GM19193 (cell line): ENCODE data around the gene BROX.

Experiments used
- POLR2A ChIP-seq: IDR thresholded peaks from 4 replicates; pipeline ENCODE4 v1.6.1; 2011; ENCODE audit not compliant: insufficient read depth, insufficient read length; ENCODE audit errors: extremely low read depth

Gene BROX

DNA sequence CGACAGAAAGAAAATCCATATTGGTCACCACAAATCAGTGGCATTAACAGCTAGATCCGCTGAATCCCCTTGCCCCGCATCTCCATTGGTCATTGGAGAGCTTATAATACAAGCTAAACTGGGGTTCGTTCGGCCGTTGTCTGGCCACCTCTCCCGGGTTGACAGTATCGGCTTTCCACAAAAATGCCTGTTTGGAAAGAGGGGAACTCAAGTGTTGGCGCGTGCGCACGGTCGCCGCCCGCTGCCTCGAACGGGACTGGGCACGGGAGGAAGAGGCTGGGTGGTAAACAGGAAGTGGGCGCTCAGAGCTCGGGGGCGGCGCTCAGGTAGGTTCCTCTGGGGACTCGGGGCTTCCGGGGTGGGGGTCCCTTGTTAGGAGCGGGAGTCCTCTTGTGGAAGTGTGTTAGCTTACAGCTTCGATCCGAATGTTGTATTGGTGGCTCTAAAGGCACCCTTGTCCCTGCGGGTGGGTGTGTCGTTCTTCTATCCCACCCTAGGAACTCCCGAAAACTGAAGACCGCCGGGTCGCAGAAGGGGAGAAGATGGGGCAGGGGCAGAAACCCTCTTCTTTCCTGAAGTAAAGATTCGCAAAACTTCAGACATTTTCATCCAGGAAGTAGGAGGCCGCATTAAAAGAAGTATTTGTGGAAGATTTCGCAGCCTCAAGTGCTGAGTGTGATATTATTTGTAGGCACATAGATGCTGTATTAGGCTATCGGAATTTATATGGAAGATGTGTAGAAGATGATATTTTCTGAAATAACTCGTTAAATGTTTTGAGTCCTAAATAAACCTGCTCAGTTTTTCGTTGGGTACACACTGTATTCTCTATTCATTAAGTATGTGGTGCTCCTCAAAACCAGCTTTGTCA, 962 bp downstream of the BROX start:
- peak; percentile 57 for TF ChIP-seq POLR2A

- no peak for TF ChIP-seq POLR2A
Measured at GRCh38 chr1:222716393-222716792, 4.0 kb downstream of the BROX start.

DNA sequence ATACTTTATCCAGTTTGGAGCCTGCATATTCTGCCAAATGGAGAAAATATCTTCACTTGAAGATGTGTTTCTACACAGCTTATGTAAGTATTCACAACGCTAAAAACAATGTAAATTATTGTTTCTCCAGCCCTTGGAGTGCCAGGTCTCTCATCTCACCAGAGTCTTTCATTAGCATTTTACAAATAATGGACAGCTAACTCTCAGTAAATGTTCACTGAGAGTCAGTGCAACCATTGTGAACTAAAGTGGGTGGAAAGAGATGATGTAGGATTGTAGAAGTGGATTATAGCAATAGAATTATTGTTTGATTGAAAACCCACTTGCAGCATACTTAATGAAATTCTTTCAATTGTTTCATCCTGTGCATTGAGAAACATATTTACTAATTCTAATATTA, 16.4 kb downstream of the BROX start:
- TF ChIP-seq POLR2A = no peak

GRCh38 chr1:222730866-222731265, 18.5 kb downstream of the BROX start:
- no peak for TF ChIP-seq POLR2A

DNA sequence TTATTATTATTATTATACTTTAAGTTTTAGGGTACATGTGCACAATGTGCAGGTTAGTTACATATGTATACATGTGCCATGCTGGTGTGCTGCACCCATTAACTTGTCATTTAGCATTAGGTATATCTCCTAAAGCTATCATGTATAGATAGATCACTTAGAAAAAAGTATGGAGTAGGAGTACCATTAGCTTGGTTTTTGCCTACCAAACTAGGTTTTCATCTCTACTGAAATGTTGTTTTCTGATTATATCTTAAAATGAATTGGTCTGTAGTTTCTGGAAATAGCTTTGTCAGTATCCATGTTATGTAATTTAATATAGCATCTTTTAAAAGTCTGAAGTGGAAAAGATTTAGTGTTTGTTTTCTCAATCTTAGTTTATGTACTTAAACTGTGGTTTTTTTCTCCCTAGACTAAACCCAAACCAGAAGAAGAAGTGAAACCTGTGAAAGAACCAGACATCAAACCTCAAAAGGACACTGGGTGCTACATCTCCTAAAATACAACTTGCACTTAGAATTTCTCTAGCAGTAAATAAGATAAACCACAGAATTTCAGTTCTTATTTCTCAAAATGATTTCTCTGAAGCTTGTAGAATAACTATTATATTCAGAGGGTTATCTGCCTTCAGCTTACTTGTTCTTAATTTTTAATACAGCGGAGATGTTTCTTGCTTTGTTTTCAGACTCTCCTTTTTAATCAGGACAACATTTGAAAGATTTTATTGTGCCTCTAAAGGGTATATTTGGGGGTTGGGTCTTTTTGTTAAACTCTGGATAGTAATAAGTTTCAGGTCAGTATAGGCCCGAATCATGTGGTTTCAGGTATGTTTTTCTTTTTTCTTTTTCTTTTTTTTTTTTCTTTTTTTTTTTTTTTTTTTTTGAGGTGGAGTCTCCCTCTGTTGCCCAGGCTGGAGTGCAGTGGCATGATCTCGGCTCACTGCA, 20.1 kb downstream of the BROX start:
- TF ChIP-seq POLR2A = no peak

- TF ChIP-seq POLR2A = no peak
Measured at GRCh38 chr1:222734740-222735139, 22.4 kb downstream of the BROX start.

GRCh38 chr1:222736470-222736869, 24.1 kb downstream of the BROX start:
- no peak for TF ChIP-seq POLR2A

DNA sequence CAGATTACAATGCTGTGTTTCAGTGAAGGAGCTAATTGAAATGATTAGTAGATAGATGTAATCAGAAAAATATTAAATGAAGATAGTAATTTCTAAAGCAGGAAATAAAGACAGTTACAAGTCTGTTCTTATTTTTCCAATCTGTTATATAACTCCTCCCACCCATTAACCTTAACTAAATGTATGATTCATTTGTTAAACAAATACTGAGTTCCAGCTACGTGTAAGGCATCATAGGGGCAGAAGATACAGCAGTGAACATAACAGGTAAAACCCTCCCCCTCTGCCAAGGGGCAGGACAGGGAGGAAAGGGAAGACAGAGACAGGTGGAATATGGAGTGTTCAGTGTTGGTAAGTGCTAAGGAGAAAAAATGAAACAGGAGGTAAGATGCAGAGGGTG, 24.6 kb downstream of the BROX start, which contains the start of gene FAM177B:
FAM177B (plus strand) TSS at position 231 of the 400 bp plus-strand sequence. CDS start 9,344 bp downstream, outside the sequence.
- TF ChIP-seq POLR2A = no peak

- no peak for TF ChIP-seq POLR2A
Measured at GRCh38 chr1:222739465-222739864, 27.1 kb downstream of the BROX start.

GRCh38 chr1:222739929-222740328, 27.6 kb downstream of the BROX start:
- TF ChIP-seq POLR2A = no peak

GRCh38 chr1:222749927-222750326, 37.6 kb downstream of the BROX start:
- no peak for TF ChIP-seq POLR2A

GRCh38 chr1:222750651-222751050, 38.3 kb downstream of the BROX start:
- no peak for TF ChIP-seq POLR2A

DNA sequence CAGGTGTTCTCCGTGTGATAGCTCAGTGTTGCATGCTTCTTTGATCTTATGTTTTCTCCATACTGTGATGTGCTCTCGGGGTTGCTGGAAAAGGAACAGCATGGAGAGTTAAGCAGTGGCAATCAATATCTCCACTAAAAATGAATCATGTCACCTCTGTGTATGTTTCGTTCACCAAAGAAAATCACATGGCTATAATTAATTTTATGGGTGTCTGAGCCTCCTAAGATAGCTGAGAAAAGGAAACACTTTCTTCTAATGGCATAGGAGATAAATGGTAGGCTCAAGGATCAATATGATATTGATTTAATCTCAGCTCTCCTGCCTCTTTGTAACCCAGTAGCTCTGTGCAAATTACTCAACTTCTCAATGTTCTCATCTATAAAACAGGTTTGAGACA, 38.9 kb downstream of the BROX start:
- TF ChIP-seq POLR2A = no peak

DNA sequence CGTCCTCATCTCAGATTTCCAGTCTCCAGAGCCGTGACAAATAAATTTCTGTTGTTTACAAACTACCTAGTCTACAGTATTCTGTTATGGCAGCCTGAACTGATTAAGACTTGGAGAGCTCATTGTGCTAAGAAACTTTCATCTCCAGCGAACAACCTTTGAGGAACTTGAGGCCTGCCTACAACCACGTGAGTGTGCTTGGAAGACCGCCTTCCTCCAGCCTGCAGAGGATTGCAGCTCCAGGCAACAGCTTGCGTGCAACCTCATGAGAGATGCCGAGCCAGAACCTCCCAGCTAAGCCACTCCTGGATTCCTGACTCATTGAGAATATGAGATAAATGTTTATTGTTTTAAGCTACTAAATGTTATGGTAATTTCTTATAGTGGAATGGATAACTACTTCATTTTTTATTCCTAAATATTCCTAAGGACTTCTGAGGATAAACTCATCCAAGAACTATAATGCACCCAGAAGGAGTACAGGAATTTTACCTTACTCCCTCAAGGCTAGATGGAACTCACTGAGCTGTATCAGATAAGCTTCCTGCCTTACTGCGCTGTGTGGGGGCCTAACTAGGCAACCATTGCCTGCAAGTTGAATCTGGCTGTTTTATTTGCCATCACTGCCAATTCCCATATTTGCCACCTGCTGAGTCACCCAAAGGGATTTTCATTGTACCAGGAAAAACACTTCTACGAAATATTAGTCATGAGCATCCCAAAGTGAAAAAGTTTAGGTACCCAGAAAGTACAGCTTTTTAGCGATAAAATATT, 42.2 kb downstream of the BROX start:
- TF ChIP-seq POLR2A = no peak
